GM18907 (cell line): ENCODE measurements around the gene MAP2K5.
A peak's percentile ranks its signal among the peaks of the same experiment; 100 is the strongest.

Experiments
- ATAC-seq: cut with Tn5 transposase; IDR thresholded peaks from one replicate; pipeline ENCODE4 v1.9.1; 2021; ENCODE audit warnings: mild to moderate bottlenecking, moderate library complexity; ENCODE audit not compliant: unreplicated experiment

Gene MAP2K5

DNA sequence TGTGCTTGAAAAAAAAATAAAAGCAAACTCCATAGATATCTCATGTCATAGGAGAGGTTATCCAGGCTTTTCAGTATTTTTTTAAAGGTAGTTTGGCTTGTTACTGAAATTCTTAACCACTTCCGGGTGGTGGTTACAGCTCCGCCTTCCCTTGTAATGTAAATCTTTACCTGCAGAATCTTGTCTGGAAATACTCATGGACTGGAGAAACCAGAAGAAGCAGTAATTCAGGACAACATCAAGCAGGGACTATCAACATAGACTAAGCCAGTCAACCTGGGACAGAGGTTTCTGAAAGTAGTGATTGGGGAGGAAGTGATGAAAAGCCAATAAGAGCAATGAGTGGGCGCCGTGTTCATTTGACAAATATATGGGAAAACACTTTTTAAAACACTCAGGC is 203.9 kb downstream of the MAP2K5 start:
- no peak for ATAC-seq

DNA sequence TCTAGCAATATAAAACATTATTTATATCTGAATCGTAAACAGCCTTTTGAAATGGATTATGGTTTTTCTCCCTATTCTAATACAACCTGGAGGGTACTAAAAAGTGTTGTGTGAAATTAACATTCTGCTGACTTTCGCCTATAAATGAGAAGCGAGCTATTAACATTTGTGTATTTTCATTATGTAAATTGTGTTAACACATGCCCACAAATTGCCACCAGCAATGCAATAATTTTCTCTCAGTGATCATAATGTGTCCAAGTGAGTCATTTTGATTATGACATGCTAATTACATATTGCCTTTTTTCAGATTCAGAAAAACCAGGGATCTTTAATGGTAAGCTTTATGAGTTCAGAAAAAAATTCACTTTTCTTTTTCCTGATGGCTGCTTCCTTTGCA is 205.4 kb downstream of the MAP2K5 start:
- ATAC-seq: no peak

DNA sequence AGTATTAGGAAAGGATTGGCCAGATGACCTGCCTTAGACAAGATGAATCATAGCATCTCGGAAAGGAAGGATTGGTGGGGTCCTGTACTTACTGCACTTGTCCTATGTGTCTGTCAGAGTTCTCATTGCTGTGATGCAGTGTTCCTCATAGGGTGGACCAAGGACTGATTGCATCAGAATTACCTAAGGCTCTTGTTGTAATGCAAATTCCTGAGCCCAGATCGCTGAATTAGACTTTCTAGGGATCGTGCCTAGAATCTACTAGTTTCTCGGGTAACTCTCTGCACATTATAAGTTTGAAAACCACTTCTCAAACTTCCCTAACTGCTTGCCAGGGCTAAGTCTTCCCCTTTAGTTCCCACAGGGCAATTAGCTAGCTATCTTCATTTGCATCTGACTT is 207.9 kb downstream of the MAP2K5 start:
- no peak for ATAC-seq

DNA sequence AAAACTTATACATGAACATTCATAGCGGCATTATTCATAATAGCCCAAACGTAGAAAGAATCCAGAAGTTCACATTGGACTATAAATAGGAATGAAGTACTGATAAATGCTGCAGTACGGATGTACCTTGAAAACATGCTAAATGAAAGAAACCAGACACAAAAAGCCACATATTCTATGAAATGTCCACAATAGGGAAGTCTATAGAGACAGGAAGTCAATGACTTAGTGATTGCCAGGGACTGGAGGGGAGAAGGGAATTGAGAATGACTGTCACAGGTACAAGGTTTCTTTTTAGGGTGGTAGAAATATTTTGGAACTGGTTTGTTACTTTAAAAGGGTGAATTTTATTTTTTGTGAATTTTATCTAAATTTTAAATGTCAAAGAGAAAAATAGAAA is 211.4 kb downstream of the MAP2K5 start:
- ATAC-seq: no peak

DNA sequence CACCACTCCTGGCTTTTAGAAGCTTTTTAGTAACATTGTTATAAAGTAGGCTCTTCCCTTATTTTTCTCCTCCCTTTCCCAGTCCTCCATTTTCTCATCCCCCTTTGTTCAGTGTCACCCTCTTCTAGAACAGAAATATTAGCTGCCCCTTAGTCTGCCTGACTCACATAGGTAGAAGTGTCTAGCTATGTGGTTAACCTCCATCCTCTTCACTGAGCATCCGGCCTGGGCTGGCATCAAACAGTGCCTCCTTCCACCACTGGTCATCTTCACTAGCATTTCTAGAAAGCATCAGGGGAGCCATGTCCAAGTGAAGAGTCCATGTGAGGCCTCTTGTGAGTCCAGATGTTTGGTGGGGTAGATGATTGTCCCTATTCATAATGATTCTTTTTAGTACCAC is 212.8 kb downstream of the MAP2K5 start:
- no peak for ATAC-seq

DNA sequence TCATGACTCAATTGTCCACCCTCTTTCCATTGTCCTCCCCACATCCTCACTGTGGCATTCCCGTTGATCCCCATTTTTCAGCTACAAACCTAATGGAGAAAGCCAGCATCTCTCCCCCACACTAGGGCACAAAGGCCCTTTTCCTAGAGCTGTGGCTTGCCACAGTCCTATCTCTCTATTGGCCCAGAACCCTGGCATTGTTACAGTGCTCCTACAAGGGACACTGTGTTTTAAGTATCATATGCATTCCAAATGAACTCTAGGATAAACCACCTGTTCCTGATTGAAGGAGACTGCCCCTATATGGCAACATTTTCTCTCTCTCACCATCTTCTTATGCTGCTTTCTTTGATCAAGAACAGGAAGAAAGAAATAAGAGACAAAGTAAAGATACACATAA is 213.4 kb downstream of the MAP2K5 start:
- ATAC-seq: no peak

DNA sequence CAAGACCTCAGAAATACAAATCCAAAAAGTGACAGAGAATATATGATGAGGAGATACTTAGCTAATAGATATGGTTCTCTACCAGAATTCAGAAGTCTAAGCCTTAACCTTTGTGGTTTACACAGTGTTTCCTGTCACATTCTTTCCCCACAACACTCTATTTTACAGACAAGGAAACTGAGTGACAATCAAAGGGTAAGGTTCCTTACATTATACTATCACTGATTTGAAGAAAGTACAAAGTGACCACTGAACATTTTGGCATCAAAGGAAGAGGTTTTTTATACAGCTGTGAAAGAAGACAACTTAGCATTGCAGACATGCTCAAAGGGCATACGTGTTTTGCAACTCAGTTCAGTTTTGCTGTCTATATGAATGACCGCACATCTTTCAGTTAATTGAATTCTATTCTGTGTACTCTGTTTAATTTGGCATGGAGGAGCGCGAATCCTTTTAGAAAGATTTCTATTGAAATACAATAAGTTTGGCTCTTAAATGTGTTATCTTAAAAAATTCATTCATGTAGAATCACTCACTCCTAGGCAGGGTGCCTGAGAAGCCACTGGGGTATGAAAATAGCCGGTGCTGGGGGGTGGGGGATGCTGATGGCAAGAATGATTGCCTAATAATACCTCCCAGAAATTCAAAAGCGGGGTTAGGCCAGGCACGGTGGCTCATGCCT is 216.3 kb downstream of the MAP2K5 start:
- no peak for ATAC-seq

DNA sequence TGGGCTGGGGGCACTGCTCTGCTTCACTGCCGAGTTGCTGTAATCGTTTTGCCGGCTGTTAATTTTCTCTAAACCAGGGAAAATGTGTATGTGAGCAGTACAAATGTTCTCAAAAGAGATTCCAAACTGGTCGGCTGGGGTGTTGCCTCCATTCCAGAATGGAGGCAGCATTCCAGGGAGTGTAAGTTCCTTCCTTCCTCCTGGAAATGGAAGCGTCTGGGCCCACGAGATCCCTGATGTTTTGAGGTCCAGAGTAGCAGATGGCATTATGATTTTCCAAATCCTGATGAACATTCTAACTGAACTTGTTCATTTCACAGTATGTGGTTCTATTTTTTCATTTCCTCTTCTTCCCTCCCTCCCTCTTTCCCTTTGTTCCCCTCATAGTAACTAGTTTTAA is 218.4 kb downstream of the MAP2K5 start:
- no peak for ATAC-seq

DNA sequence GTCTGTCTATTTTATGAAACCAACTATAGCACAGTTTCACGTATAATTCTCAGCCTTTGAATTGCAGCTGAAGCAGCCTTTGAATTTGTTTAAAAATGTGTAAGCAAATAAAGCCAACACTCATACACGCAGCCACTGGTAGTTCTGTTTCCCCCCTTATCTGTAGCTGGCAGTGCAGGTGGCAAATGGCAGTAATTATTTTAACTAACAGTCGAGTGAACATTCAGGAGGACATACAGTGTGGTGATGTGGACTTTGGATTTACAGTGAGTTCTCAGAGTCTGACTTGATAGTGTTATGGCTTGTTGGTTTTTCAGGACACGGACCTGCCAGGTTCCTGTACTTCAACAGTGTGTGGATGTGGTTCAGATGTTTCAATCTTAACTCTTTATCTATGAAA is 218.8 kb downstream of the MAP2K5 start:
- no peak for ATAC-seq

DNA sequence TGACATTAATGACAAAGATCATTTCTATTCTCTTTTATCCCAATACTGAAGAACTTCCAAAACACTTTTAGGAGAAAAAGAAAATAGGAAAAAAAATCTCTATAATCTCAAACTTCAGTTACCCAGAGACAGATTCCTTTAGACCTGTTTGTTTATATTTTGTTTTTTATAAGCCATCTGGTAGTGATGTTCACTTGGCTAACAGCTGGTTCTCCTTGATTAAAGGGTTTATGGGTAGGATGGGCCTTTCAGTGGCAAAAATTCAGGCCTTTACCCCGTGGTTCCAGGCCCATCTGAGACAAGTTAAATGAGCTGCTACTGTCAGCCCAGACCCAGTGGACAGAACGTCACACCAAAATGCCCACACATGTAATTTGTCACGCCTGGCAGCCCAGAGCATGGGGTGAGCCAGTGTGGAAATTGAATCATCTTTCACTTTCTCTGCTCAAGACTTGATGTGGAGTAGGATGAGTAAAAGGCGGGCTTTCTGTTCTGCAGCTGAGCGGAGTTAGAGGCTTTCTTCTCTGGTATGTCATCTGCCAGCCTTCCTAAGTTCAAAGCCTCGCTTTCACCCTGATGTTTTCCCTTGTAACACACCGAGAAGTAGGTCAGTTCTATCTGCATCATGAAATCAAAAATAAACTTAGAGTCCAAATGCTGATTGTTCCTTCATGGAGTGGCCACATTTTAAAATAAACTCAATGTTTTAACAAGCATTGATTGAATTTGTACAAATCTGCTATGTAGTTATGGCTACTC is 220.3 kb downstream of the MAP2K5 start:
- peak; percentile 76 for ATAC-seq

DNA sequence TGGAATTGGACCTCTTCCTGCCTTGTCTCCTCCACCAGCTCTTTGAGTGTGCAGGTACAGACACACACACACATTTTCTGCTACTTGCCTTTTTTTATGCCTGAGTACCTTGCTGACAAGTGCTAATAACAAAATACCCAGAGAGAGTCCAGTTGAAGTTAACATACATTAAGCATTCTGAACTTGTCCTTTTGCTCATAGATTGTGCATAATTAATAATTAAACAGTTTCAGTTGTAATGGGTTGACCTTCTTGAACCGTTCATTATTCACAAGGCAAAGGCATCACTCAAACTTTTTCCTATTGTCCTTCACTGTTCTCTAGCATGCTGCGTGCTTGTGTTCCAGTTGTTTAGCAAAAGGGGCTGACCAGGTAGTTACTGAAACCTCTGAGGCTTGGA is 223.2 kb downstream of the MAP2K5 start:
- no peak for ATAC-seq

DNA sequence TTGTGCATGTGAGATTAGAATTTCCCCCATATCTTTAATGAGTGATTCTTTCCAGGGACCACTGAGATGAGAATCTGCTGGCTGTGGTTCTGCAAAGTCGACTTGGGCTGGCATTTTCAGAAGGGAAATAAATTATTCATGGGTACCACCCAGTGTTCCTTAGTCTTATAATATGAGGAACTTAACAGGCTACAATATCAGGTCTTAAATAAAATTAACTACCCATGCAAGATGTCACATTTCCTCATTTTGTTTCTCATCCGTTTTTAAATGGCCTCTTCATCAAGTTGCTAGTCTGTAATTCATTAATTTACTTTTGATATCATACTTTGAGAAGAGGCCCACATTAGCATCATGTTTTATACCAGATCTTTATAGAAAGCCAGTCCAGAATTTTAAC is 224.5 kb downstream of the MAP2K5 start:
- no peak for ATAC-seq

DNA sequence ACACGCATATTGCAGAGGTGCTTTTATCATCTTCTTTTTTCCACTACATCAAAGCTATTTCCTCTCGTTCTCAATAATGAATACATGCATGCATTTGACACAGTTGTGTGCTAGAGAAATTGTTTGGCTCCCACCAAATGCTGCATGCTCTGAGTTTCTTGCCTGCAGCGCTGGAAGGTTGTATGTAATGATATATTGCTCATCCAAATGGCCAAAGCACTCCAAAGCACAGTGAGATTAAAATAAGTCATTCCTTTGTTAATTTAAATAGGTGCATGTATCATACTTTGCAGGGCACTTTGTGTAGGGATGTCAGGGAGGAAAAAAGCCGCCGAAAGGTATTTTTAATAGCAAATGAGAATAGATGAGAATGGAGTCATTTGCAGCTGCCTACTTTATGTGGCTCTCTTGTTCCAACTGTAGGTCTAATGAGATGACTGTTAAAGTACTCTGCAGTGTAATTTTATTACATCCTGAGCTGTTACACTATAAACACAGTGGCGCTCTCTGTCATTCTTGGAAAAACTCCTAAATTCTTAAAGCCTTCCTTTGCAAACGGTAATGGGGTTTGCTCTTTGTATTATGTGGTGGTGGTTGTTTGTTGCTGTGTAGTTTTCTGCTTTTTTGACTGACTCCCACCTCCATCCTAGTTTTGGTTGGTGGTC is 225.9 kb downstream of the MAP2K5 start:
- no peak for ATAC-seq

DNA sequence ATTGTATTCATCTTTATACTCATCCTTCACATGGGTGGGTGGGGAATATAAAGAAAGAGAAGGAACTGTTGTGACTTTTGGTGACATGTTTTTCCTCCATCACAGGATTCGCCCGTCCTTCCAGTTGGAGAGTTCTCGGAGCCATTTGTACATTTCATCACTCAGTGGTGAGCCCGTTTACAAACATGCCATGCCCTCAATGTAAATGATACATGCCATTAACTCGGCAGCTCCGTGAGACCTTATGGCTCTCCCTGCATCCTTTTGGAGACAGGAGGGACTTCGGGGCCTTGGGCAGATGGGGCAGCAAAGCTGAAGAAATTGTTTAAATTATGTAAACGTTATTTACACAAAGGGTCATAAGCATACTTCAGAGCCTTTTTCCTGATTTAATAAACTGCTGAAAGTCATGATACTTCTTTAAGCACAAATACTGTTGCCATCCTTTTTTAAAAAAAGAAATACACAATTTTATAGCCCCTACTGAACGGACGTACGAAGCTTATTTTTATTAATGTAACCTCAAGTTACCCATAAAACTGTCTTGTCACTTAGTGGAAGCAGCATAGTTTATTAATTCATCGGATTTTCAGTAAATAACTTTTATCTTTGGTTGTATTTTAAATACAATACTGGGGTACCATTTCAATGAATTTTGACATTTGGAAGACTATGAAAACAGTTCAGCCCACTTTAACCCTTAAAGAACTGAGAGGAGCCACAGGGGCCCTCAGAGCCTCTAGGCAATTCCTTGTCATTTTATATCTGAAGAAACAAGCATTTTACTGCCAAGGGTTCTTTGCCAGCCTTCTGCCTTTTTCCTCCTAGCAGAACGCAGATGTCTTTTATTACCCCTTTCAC is 227.2 kb downstream of the MAP2K5 start:
- ATAC-seq: no peak

DNA sequence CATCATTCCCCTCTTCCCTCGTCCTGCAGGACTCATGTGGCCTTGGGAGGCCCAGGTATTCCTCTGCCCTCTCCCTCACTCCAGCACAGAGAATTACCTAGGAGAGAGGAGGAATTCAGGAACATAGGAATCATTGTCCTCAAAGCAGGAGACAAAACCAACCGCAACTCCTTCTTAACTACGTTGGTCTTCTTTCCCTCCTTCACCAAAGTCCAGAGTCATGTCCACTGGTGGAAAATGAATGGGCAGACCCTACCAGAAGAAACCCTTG is 227.8 kb downstream of the MAP2K5 start:
- no peak for ATAC-seq

DNA sequence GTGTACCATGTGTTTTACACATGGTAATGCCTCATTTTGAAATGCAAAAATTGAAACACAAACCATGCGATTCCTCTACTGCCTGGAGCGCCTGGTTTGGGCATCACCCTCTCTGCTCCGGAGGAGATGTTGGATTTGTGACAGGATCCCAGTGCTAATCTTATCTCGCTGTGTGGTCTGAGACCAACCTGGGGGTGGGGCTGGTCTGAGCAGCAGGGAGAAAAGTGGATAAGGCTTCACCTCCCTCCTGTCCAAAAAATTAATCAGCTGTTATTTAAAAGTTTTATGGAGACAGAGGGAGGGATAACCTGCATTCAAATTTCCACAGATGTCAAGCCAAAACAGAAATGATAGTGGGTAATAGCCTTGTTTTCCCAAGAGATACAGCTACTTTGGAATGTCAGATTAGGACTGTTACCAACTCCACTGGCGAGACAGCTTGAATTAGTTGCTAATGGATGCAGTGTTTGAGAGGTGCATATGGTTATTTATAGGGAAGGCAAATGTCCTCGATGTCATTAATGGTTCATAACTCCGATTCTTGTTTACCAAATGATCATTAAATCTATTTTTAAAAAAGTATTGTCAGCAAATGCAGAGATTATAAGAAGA is 228.8 kb downstream of the MAP2K5 start:
- no peak for ATAC-seq

DNA sequence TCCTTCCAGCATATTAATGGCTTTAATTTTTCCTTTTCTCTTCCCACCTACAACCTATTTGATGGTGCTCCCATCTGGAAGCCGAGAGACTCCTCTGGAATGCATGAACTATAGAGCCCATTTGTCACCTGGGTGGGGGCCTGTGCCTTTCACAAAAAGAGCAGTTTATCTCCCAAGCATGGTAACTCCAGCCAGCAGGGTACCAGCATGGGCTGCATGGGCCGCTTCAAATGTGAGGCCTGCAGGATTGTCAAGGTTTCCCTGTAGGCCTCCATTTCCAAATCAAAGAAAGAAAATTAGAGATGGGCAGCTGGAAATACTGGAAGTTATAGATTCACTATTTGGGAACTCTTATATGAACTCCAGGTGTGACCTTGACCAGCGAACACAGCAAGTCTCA is 232.1 kb downstream of the MAP2K5 start:
- no peak for ATAC-seq

DNA sequence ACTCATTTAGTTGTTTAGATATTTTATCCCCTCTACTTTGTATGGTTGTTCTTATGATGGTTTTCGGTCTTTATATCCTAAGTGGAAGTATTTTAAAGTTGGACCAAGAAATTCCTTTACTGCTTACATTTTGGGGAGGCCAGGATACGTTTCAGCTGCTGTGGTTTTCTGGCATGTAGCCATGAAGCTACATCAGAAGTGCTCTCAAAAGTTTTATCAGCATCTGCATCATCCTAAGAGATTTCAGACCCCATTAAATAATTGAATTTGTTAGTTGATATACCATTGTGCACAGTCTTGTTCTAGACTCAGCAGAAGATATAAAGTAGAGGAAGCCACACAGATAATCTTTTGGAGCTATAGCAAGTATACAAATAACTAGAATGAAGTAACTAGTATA is 232.7 kb downstream of the MAP2K5 start:
- no peak for ATAC-seq

DNA sequence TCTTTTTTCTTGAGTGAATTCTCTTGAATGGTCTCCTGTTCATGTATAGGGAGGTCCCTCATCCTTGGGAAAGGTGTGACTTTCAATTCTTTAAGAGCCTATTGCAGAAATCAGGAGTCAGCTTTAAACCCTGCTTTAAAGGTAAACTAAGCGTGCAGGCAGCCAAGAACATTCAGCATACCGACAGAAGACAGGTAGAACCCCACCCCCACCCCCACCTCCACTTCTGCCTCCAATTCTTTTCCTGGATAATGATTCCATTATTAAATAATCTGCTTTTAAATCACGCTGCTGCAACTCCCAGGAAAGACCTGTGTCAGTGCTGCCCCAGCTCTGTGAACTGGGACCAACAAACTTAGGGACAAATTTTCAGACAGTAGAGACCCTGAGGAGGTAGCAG is 233.5 kb downstream of the MAP2K5 start:
- no peak for ATAC-seq

DNA sequence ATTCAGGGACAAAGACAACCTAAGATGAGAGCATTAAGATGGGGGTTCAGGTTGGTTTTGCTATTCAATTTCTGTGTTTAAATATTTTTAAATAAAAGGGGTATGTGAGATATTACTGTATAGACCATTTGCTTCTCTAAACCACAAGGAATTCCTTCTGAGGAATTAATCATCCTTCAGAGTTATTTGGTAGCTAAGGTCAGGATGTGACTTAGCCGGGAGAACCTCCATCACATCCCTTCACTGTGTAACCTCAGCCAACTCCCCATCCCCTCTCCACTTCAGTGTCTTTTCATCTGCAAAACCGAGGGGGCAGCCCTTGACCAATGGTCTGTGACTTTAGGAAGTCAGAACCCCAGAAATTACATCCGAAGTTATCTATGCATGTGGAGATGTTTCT is 234.1 kb downstream of the MAP2K5 start:
- no peak for ATAC-seq

DNA sequence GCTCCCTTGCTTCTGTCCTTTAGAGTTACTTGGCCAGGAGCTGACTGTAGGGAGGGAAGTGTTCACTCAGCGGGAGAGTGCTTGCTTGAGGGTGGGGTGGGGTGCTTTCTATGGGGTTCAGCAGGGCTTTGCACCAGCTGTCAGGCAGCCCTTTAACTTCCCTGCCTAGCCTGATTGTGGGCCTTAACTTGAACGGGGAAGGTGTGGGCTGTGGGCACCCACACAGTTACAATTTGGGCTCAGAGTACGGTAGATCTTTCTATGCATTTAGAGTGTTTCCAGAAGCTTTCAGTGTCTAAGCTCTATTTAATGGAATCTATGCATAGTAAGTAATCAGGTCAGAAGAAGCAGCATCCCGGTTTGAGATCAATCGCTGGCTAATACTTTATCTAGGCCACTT is 234.6 kb downstream of the MAP2K5 start:
- ATAC-seq: no peak
